Measurements from ENCODE around the gene PCMT1. TPM values are rescaled to one million over a fixed set of nuclear protein-coding genes. Genes with fewer than 3 reads are reported as not detected.

Gene PCMT1
- total and polyA plus RNA-seq, 2 of the 13 experiments (the other 11 are each of a cell fraction or from before 2014, with no cell fraction given): 112 to 169 TPM

DNA sequence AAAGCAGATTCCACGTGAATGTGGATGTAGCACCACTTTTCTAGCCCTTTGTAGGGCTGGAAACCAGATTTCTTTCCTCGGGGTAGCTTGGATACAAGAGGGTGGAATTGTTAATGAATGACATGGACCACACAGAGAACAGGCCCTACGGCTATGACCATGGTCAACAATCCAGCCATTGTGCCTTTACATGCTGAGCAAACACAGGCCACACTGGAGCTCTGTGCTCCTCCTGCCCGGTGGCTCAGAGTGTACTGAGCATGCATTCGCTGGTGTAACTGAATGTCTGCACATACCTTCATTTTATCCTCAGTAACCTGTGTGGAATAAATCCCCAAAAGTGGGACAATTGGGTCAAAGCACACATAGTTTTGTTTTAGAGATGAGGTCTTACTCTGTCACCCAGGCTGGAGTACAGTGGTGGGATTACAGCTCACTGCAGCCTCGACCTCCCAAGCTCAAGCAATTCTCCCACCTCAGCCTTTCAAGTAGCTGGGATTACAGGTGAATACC is 81.8 kb downstream of the PCMT1 start (continued):
- TF ChIP-seq, protein P1, sequence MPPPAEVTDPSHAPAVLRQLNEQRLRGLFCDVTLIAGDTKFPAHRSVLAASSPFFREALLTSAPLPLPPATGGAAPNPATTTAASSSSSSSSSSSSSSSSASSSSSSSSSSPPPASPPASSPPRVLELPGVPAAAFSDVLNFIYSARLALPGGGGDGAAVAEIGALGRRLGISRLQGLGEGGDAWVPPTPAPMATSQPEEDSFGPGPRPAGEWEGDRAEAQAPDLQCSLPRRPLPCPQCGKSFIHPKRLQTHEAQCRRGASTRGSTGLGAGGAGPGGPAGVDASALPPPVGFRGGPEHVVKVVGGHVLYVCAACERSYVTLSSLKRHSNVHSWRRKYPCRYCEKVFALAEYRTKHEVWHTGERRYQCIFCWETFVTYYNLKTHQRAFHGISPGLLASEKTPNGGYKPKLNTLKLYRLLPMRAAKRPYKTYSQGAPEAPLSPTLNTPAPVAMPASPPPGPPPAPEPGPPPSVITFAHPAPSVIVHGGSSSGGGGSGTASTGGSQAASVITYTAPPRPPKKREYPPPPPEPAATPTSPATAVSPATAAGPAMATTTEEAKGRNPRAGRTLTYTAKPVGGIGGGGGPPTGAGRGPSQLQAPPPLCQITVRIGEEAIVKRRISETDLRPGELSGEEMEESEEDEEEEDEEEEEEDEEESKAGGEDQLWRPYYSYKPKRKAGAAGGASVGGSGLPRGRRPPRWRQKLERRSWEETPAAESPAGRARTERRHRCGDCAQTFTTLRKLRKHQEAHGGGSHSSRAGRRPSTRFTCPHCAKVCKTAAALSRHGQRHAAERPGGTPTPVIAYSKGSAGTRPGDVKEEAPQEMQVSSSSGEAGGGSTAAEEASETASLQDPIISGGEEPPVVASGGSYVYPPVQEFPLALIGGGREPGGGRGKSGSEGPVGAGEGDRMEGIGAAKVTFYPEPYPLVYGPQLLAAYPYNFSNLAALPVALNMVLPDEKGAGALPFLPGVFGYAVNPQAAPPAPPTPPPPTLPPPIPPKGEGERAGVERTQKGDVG (CRISPR knock-in tag; IDR thresholded peaks at IDR 0.05; ENCODE audit: borderline replicate concordance): peak; percentile 85; the same call in 1 of the 2 replicates
- TF ChIP-seq HMGA1 (CRISPR knock-in tag; conservative IDR thresholded peaks at IDR 0.05) (no peak), ZNF572 (CRISPR knock-in tag; IDR thresholded peaks at IDR 0.05) (no peak), U2AF2 (IDR thresholded peaks at IDR 0.05; ENCODE audit: low read depth, low read length) (no peak), ZNF552 (CRISPR knock-in tag; IDR thresholded peaks at IDR 0.05; ENCODE audit: borderline replicate concordance) (peak; percentile 12; the same call in 1 of the 2 replicates), POGZ (CRISPR knock-in tag; IDR thresholded peaks at IDR 0.05) (peak; percentile 74), TBX3 (IDR thresholded peaks at IDR 0.05; ENCODE audit: borderline replicate concordance) (no peak), REXO4 (CRISPR knock-in tag; IDR thresholded peaks at IDR 0.05; ENCODE audit: borderline replicate concordance) (no peak), HMG20B (CRISPR knock-in tag; conservative IDR thresholded peaks at IDR 0.05) (no peak), MAFF (IDR thresholded peaks at IDR 0.05; ENCODE audit: low read depth, low read length) (no peak), ZNF567 (CRISPR knock-in tag; IDR thresholded peaks at IDR 0.05; ENCODE audit: borderline replicate concordance) (peak; percentile 75; the same call in 1 of the 2 replicates), ZNF773 (CRISPR knock-in tag; IDR thresholded peaks at IDR 0.05; ENCODE audit: borderline replicate concordance) (no peak), MYNN (CRISPR knock-in tag; IDR thresholded peaks at IDR 0.05; ENCODE audit: low read depth) (no peak), ZNF460 (CRISPR knock-in tag; IDR thresholded peaks at IDR 0.05; ENCODE audit: borderline replicate concordance) (no peak), NKX3-1 (CRISPR knock-in tag; IDR thresholded peaks at IDR 0.05) (no peak), TSC22D2 (CRISPR knock-in tag; IDR thresholded peaks at IDR 0.05; ENCODE audit: borderline replicate concordance) (no peak), KMT2A (CRISPR knock-in tag; IDR thresholded peaks at IDR 0.05) (0 out of 2 replicates have a peak, but pooled peaks have one; percentile 62), HOXD1 (CRISPR knock-in tag; IDR thresholded peaks at IDR 0.05) (no peak), SRF (IDR thresholded peaks at IDR 0.05; ENCODE audit: low read depth, low read length) (no peak), ZFP62 (CRISPR knock-in tag; IDR thresholded peaks at IDR 0.05) (no peak), GATA4 (IDR thresholded peaks at IDR 0.05; ENCODE audit: borderline replicate concordance, low read depth) (no peak)
- TF ChIP-seq, protein P2, sequence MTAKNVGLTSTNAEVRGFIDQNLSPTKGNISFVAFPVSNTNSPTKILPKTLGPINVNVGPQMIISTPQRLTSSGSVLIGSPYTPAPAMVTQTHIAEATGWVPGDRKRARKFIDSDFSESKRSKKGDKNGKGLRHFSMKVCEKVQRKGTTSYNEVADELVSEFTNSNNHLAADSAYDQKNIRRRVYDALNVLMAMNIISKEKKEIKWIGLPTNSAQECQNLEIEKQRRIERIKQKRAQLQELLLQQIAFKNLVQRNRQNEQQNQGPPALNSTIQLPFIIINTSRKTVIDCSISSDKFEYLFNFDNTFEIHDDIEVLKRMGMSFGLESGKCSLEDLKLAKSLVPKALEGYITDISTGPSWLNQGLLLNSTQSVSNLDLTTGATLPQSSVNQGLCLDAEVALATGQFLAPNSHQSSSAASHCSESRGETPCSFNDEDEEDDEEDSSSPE (CRISPR knock-in tag; IDR thresholded peaks at IDR 0.05): no peak; the same call in 1 of the 2 replicates
- TF ChIP-seq, protein P3, sequence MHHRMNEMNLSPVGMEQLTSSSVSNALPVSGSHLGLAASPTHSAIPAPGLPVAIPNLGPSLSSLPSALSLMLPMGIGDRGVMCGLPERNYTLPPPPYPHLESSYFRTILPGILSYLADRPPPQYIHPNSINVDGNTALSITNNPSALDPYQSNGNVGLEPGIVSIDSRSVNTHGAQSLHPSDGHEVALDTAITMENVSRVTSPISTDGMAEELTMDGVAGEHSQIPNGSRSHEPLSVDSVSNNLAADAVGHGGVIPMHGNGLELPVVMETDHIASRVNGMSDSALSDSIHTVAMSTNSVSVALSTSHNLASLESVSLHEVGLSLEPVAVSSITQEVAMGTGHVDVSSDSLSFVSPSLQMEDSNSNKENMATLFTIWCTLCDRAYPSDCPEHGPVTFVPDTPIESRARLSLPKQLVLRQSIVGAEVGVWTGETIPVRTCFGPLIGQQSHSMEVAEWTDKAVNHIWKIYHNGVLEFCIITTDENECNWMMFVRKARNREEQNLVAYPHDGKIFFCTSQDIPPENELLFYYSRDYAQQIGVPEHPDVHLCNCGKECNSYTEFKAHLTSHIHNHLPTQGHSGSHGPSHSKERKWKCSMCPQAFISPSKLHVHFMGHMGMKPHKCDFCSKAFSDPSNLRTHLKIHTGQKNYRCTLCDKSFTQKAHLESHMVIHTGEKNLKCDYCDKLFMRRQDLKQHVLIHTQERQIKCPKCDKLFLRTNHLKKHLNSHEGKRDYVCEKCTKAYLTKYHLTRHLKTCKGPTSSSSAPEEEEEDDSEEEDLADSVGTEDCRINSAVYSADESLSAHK (CRISPR knock-in tag; IDR thresholded peaks at IDR 0.05; ENCODE audit: borderline replicate concordance): no peak
- TF ChIP-seq, protein P4, sequence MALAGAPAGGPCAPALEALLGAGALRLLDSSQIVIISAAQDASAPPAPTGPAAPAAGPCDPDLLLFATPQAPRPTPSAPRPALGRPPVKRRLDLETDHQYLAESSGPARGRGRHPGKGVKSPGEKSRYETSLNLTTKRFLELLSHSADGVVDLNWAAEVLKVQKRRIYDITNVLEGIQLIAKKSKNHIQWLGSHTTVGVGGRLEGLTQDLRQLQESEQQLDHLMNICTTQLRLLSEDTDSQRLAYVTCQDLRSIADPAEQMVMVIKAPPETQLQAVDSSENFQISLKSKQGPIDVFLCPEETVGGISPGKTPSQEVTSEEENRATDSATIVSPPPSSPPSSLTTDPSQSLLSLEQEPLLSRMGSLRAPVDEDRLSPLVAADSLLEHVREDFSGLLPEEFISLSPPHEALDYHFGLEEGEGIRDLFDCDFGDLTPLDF (CRISPR knock-in tag; IDR thresholded peaks at IDR 0.05): no peak
